GM12878 (cell line): ENCODE data around the gene PYM1. TPM values are rescaled to one million over a fixed set of nuclear protein-coding genes. Genes with fewer than 3 reads are reported as not detected.
A peak's percentile ranks its signal among the peaks of the same experiment; 100 is the strongest.

Experiments
- BHLHE40 ChIP-seq, 2 experiments: fragments of 450-650 bp in 1 of 2; IDR thresholded peaks; 2 replicates each; pipeline ENCODE4 v1.6.1; 2011 to 2017; ENCODE audit warnings: low read depth in 2 of 2, borderline replicate concordance in 1 of 2, improper control_type of control experiment in 1 of 2, low read length in 1 of 2, mild to moderate bottlenecking in 1 of 2
- DPF2 ChIP-seq: fragments of 450-650 bp; IDR thresholded peaks from 2 replicates; pipeline ENCODE4 v1.6.1; 2017; ENCODE audit warnings: mild to moderate bottlenecking
- E2F8 ChIP-seq: fragments of 450-650 bp; IDR thresholded peaks from 2 replicates; pipeline ENCODE4 v1.6.1; 2018; ENCODE audit warnings: mild to moderate bottlenecking, low read depth, moderate library complexity; ENCODE audit not compliant: partially characterized antibody
- EGR1 ChIP-seq, 2 experiments: IDR thresholded peaks; 1 replicate in 1 of 2; 2 replicates in 1 of 2; pipeline ENCODE4 v1.6.1; 2011 to 2012; ENCODE audit warnings: low read depth in 2 of 2, low read length in 2 of 2, borderline replicate concordance in 1 of 2, mild to moderate bottlenecking in 1 of 2, moderate library complexity in 1 of 2
- ESRRA ChIP-seq: IDR thresholded peaks from 2 replicates; pipeline ENCODE4 v1.6.1; 2012; ENCODE audit warnings: mild to moderate bottlenecking, low read length, improper control_type of control experiment
- JUND ChIP-seq: IDR thresholded peaks from 2 replicates; pipeline ENCODE4 v1.6.1; 2012; ENCODE audit warnings: low read depth, mild to moderate bottlenecking, low read length, improper control_type of control experiment, moderate library complexity
- KLF5 ChIP-seq: fragments of 450-650 bp; IDR thresholded peaks from 2 replicates; pipeline ENCODE4 v1.6.1; 2014; ENCODE audit warnings: mild to moderate bottlenecking; ENCODE audit not compliant: partially characterized antibody
- MTA2 ChIP-seq: fragments of 450-650 bp; IDR thresholded peaks from 2 replicates; pipeline ENCODE4 v1.6.1; 2016; ENCODE audit warnings: low read depth, mild to moderate bottlenecking, moderate library complexity
- NBN ChIP-seq: fragments of 450-650 bp; IDR thresholded peaks from 2 replicates; pipeline ENCODE4 v1.6.1; 2016
- NFYB ChIP-seq: IDR thresholded peaks from 2 replicates; pipeline ENCODE4 v1.6.1; 2011; ENCODE audit warnings: low read depth, mild to moderate bottlenecking, low read length, improper control_type of control experiment, moderate library complexity; ENCODE audit not compliant: insufficient read depth
- NRF1 ChIP-seq: conservative IDR thresholded peaks from 2 replicates; pipeline ENCODE4 v1.6.1; 2011; ENCODE audit warnings: mild to moderate bottlenecking, low read depth, low read length, improper control_type of control experiment
- RBBP5 ChIP-seq: fragments of 200-600 bp; sonication (generic); conservative IDR thresholded peaks from 2 replicates; pipeline ENCODE4 v1.6.1; 2016
- RCOR1 ChIP-seq: conservative IDR thresholded peaks from 2 replicates; pipeline ENCODE4 v1.6.1; 2012; ENCODE audit warnings: low read depth, low read length, improper control_type of control experiment
- RUNX3 ChIP-seq: IDR thresholded peaks from 2 replicates; pipeline ENCODE4 v1.6.1; 2012; ENCODE audit warnings: low read length, inconsistent platforms
- SRF ChIP-seq, 2 experiments: IDR thresholded peaks; 2 replicates each; pipeline ENCODE4 v1.6.1; 2011; ENCODE audit warnings: low read depth in 2 of 2, low read length in 2 of 2, mild to moderate bottlenecking in 1 of 2, moderate library complexity in 1 of 2
- USF2 ChIP-seq: IDR thresholded peaks from 2 replicates; pipeline ENCODE4 v1.6.1; 2011; ENCODE audit warnings: low read depth, low read length, improper control_type of control experiment, borderline replicate concordance
- WRNIP1 ChIP-seq: IDR thresholded peaks from 2 replicates; pipeline ENCODE4 v1.6.1; 2011; ENCODE audit warnings: low read depth, low read length, improper control_type of control experiment, borderline replicate concordance
- ZNF24 ChIP-seq: fragments of 450-650 bp; IDR thresholded peaks from 2 replicates; pipeline ENCODE4 v1.6.1; 2017; ENCODE audit warnings: antibody characterized with exemption, mild to moderate bottlenecking
- ZNF384 ChIP-seq: IDR thresholded peaks from 2 replicates; pipeline ENCODE4 v1.6.1; 2012; ENCODE audit warnings: low read depth, mild to moderate bottlenecking, low read length, improper control_type of control experiment, borderline replicate concordance
- polyA plus RNA-seq, 11 experiments: library from polyadenylated mRNA; depleted of rRNA in 4 of 11; unstranded in 6 of 11; stranded (reverse) in 5 of 11; fragments of >200 nt; fragmentation: Nextera tagmentation in 4 of 11; fragmentation: Illumina TruSeq in 1 of 11; extraction: Ambion mirVana in 4 of 11; extraction: Trizol in 1 of 11; gene quantifications; 1 replicate in 1 of 11; 2 replicates in 10 of 11; pipeline versions ENCODE4 v1.2.1 to v1.2.3, GENCODE V29; 2011 to 2016; ENCODE audit warnings: inconsistent platforms in 2 of 11, missing spikeins in 2 of 11, low read depth in 1 of 11
- total RNA-seq, 4 experiments: library from RNA; depleted of rRNA in 3 of 4; stranded (reverse); fragments of >200 nt in 3 of 4; fragmentation: Illumina TruSeq in 1 of 4; extraction: Trizol in 1 of 4; gene quantifications; 2 replicates each; pipeline versions ENCODE4 v1.2.1 to v1.2.3, GENCODE V29; 2013 to 2021
- TF ChIP-seq, protein P1 (sequence below): fragments of 450-650 bp; IDR thresholded peaks from 2 replicates; pipeline ENCODE4 v1.6.1; 2016; ENCODE audit warnings: mild to moderate bottlenecking
- TF ChIP-seq, protein P2 (sequence below): IDR thresholded peaks from 2 replicates; pipeline ENCODE4 v1.6.1; 2012; ENCODE audit warnings: low read depth, low read length, improper control_type of control experiment
- TF ChIP-seq, protein P3 (sequence below): IDR thresholded peaks from 2 replicates; pipeline ENCODE4 v1.6.1; 2012; ENCODE audit warnings: low read length, inconsistent platforms
- TF ChIP-seq, protein P4 (sequence below): fragments of 450-650 bp; IDR thresholded peaks from 2 replicates; pipeline ENCODE4 v1.6.1; 2017; ENCODE audit warnings: mild to moderate bottlenecking

The PYM1 gene
- total and polyA plus RNA-seq, 10 of the 15 experiments (the other 5 are each of a cell fraction or from before 2014, with no cell fraction given), result 33.9 to 93.4 (median 55.8) TPM

DNA sequence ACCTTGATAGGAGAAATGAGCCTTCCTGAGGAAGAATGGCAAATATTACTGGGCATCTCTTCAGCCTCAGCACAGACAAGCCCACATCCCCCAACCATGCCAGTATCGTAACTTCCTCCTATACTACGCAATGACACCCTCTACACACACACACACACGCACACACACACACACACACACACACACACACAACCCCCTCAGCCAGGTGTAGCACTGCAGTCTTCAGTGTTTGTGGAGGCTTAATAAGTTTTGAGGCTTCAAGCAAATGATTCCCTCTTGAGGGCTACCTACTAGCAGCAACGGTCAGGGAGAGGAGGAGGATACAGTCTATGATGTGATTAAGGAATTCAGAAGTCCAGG is 4.8 kb upstream of the PYM1 start (continued):
- TF ChIP-seq EGR1 (IDR thresholded peaks at IDR 0.05; ENCODE audit: borderline replicate concordance in 1 of 2, low read depth in 2 of 2, low read length in 2 of 2), result 0 out of 3 replicates have a peak, but pooled peaks of 1 of the 2 experiments have one; percentile 10
- no peak for TF ChIP-seq DPF2
- TF ChIP-seq MTA2, result peak; percentile 55; the same call in 1 of the 2 replicates
- no peak for TF ChIP-seq E2F8
- TF ChIP-seq, protein P1, sequence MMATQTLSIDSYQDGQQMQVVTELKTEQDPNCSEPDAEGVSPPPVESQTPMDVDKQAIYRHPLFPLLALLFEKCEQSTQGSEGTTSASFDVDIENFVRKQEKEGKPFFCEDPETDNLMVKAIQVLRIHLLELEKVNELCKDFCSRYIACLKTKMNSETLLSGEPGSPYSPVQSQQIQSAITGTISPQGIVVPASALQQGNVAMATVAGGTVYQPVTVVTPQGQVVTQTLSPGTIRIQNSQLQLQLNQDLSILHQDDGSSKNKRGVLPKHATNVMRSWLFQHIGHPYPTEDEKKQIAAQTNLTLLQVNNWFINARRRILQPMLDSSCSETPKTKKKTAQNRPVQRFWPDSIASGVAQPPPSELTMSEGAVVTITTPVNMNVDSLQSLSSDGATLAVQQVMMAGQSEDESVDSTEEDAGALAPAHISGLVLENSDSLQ, result no peak
- no peak for TF ChIP-seq NFYB
- no peak for TF ChIP-seq SRF (IDR thresholded peaks at IDR 0.05; ENCODE audit: low read depth in 2 of 2, low read length in 2 of 2)
- TF ChIP-seq JUND, result no peak
- TF ChIP-seq BHLHE40 (IDR thresholded peaks at IDR 0.05; ENCODE audit: borderline replicate concordance in 1 of 2, low read depth in 2 of 2, low read length in 1 of 2), result no peak
- no peak for TF ChIP-seq RBBP5
- TF ChIP-seq NRF1, result no peak
- TF ChIP-seq, protein P2, sequence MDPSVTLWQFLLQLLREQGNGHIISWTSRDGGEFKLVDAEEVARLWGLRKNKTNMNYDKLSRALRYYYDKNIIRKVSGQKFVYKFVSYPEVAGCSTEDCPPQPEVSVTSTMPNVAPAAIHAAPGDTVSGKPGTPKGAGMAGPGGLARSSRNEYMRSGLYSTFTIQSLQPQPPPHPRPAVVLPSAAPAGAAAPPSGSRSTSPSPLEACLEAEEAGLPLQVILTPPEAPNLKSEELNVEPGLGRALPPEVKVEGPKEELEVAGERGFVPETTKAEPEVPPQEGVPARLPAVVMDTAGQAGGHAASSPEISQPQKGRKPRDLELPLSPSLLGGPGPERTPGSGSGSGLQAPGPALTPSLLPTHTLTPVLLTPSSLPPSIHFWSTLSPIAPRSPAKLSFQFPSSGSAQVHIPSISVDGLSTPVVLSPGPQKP, result no peak
- TF ChIP-seq RUNX3, result peak; percentile 45; the same call in 1 of the 2 replicates
- TF ChIP-seq, protein P3, sequence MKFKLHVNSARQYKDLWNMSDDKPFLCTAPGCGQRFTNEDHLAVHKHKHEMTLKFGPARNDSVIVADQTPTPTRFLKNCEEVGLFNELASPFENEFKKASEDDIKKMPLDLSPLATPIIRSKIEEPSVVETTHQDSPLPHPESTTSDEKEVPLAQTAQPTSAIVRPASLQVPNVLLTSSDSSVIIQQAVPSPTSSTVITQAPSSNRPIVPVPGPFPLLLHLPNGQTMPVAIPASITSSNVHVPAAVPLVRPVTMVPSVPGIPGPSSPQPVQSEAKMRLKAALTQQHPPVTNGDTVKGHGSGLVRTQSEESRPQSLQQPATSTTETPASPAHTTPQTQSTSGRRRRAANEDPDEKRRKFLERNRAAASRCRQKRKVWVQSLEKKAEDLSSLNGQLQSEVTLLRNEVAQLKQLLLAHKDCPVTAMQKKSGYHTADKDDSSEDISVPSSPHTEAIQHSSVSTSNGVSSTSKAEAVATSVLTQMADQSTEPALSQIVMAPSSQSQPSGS, result no peak
- no peak for TF ChIP-seq ZNF24
- TF ChIP-seq KLF5, result no peak
- TF ChIP-seq WRNIP1, result 0 out of 2 replicates have a peak, but pooled peaks have one; percentile 30
- TF ChIP-seq ESRRA, result no peak
- TF ChIP-seq, protein P4, sequence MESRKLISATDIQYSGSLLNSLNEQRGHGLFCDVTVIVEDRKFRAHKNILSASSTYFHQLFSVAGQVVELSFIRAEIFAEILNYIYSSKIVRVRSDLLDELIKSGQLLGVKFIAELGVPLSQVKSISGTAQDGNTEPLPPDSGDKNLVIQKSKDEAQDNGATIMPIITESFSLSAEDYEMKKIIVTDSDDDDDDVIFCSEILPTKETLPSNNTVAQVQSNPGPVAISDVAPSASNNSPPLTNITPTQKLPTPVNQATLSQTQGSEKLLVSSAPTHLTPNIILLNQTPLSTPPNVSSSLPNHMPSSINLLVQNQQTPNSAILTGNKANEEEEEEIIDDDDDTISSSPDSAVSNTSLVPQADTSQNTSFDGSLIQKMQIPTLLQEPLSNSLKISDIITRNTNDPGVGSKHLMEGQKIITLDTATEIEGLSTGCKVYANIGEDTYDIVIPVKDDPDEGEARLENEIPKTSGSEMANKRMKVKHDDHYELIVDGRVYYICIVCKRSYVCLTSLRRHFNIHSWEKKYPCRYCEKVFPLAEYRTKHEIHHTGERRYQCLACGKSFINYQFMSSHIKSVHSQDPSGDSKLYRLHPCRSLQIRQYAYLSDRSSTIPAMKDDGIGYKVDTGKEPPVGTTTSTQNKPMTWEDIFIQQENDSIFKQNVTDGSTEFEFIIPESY, result no peak
- peak; percentile 96 for TF ChIP-seq NBN
- TF ChIP-seq ZNF384, result no peak
- no peak for TF ChIP-seq USF2
- no peak for TF ChIP-seq RCOR1
